Occipital lobe (tissue), 2 donors: ENCODE measurements around the gene CTBP2. TPM values are rescaled to one million over a fixed set of nuclear protein-coding genes. Genes with fewer than 3 reads are reported as not detected.

Source experiments
- DNase-seq: peaks from one replicate; lab custom pipeline; 2025; lab: John Stamatoyannopoulos, UW
- total RNA-seq: library from RNA; depleted of rRNA; stranded (reverse); fragments of >200 nt; gene quantifications from one replicate; pipeline ENCODE4 v1.2.3, GENCODE V29; 2014

Gene CTBP2
- total RNA-seq, 1 donor from 2014 or later, result 52.9 TPM

- peak; percentile 71 for DNase-seq
Measured at GRCh38 chr10:125048094-125048864, 112.1 kb downstream of the CTBP2 start.

GRCh38 chr10:125043841-125044658 is 116.3 kb downstream of the CTBP2 start:
- no peak for DNase-seq

GRCh38 chr10:125041856-125042506 is 118.4 kb downstream of the CTBP2 start:
- no peak for DNase-seq

GRCh38 chr10:125039354-125039769 is 121.0 kb downstream of the CTBP2 start:
- DNase-seq, result no peak

- no peak for DNase-seq
Measured at GRCh38 chr10:125038637-125039036, 121.7 kb downstream of the CTBP2 start.

GRCh38 chr10:125037145-125037877 is 123.1 kb downstream of the CTBP2 start:
- no peak for DNase-seq

GRCh38 chr10:125035588-125036295 is 124.6 kb downstream of the CTBP2 start:
- DNase-seq, result no peak

- DNase-seq, result no peak
Measured at GRCh38 chr10:125035136-125035535, 125.2 kb downstream of the CTBP2 start.

GRCh38 chr10:125034675-125035074 is 125.7 kb downstream of the CTBP2 start:
- DNase-seq, result no peak

GRCh38 chr10:125033146-125033924 is 127.0 kb downstream of the CTBP2 start:
- no peak for DNase-seq

- DNase-seq, result no peak
Measured at GRCh38 chr10:125032474-125033020, 127.8 kb downstream of the CTBP2 start.

- DNase-seq, result no peak
Measured at GRCh38 chr10:125030567-125031197, 129.7 kb downstream of the CTBP2 start.

- DNase-seq, result no peak
Measured at GRCh38 chr10:125029584-125030242, 130.7 kb downstream of the CTBP2 start.

GRCh38 chr10:125027871-125028869 is 132.2 kb downstream of the CTBP2 start:
- DNase-seq, result no peak

GRCh38 chr10:125026974-125027735 is 133.2 kb downstream of the CTBP2 start:
- DNase-seq, result no peak
